Neural cell (in vitro differentiated cells): ENCODE data around the gene SLC13A5.

Source experiments
- CTCF ChIP-seq: fragments of 450-650 bp; IDR thresholded peaks from 2 replicates; pipeline ENCODE4 v1.5.1; 2014; ENCODE audit warnings: antibody characterized with exemption, mild to moderate bottlenecking, moderate library complexity; ENCODE audit not compliant: poor library complexity, severe bottlenecking
- EP300 ChIP-seq: fragments of 450-650 bp; conservative IDR thresholded peaks from 2 replicates; pipeline ENCODE4 v1.6.1; 2014; ENCODE audit warnings: antibody characterized with exemption, mild to moderate bottlenecking, moderate library complexity; ENCODE audit not compliant: poor library complexity, severe bottlenecking
- EZH2 ChIP-seq: fragments of 200-600, 300-800 bp; shearing (Covaris generic), sonication (generic); IDR thresholded peaks from 2 replicates; pipeline ENCODE4 v1.6.1; 2014; ENCODE audit warnings: antibody characterized with exemption, low read length, borderline replicate concordance, mild to moderate bottlenecking; ENCODE audit not compliant: insufficient read depth, poor library complexity, severe bottlenecking
- MXI1 ChIP-seq: fragments of 450-650 bp; conservative IDR thresholded peaks from 2 replicates; pipeline ENCODE4 v1.6.1; 2014; ENCODE audit warnings: antibody characterized with exemption, mild to moderate bottlenecking; ENCODE audit not compliant: poor library complexity, severe bottlenecking
- POLR2AphosphoS5 ChIP-seq: IDR thresholded peaks from 2 replicates; pipeline ENCODE4 v1.6.1; 2012
- RAD21 ChIP-seq: fragments of 450-650 bp; conservative IDR thresholded peaks from 2 replicates; pipeline ENCODE4 v1.6.1; 2014; ENCODE audit warnings: antibody characterized with exemption, mild to moderate bottlenecking, moderate library complexity
- REST ChIP-seq: IDR thresholded peaks from 2 replicates; pipeline ENCODE4 v1.6.1; 2012; ENCODE audit warnings: borderline replicate concordance
- SMC3 ChIP-seq: fragments of 450-650 bp; conservative IDR thresholded peaks from 2 replicates; pipeline ENCODE4 v1.6.1; 2014; ENCODE audit warnings: antibody characterized with exemption, mild to moderate bottlenecking, moderate library complexity; ENCODE audit not compliant: poor library complexity
- TAF1 ChIP-seq: IDR thresholded peaks from 2 replicates; pipeline ENCODE4 v1.6.1; 2012; ENCODE audit warnings: low read depth

GRCh38 chr17:6711081-6711674 is 2.0 kb downstream of the SLC13A5 start:
- TF ChIP-seq CTCF (no peak), REST (no peak), SMC3 (no peak), EP300 (no peak), RAD21 (no peak), EZH2 (no peak), POLR2AphosphoS5 (no peak), MXI1 (no peak), TAF1 (no peak)
